EH (cell line): ENCODE results near the gene SPRTN.
"Not testable (repeated sequence)": the region's sequence is repeated elsewhere in the genome, so short reads cannot be mapped to it uniquely, and the experiment has no call there.

Experiments
- DNase-seq: peaks from one replicate; pipeline ENCODE4 v3.0.0-alpha.2; 2015; ENCODE audit warnings: low read depth

The SPRTN gene

DNA sequence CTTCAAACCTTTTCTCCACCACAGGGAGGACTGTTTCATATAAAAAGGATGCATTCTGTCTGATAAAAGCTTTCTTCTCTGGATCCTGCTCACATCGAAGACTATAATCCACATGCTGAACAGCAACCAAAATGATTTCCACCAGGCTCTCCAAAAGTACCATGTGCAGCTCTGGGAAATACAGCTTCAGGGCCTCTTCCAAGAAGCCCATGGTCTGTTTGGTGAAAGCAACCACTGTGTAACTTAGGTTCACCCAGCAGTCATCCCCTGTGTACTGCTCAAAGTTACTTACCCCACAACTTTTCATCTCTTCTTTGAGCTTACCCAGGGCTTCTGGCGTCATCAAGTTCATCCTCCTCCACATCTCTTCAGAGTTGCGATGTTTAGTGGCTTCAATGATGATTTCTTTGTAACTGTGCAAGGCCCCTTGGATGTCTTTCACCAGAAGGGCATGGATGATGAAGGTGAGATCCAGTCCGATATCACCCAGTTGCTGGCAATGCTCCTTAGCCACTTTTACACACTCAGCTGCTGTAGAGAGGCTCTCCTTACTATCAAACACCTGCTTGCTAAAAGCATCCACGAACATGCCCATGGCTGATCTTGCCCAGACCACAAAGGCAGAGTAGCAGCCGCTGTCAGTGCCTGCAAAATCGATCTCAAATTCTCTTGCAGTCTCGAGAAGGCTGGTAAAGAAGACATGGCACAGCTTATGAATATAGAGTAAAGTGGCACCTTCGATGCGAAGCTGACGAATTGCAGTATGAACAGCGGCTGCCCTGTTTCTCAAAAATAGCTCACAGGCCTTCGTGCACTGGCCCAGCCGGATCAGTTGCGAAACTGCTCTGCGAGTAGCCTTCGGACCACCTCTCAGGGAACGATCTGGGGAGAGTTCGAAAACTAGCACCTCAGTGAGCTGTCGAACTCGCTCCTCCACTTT, 2.2 kb upstream of the SPRTN start:
- DNase-seq = no peak

DNA sequence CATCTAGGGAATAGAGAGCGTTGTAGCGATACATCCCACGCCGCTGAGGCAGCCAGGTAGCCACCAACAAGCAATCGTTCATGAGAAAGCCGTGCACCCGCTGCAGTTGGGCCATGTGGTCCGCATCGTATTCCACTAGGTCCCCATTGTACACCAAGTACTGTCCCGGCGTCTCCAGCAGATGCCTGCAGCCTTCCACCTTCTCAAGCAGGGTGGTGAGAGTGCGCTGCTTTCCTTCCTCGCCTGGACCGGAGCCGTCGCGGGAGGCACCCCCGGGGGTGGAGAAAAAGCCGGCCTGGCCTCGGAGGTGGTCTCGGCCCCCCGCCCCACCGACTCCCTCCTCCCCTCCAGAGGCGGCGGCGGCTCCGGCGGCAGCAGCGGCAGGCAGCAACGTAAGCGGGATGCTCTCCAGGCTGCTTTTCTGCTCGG, 1.0 kb upstream of the SPRTN start:
- DNase-seq = no peak

DNA sequence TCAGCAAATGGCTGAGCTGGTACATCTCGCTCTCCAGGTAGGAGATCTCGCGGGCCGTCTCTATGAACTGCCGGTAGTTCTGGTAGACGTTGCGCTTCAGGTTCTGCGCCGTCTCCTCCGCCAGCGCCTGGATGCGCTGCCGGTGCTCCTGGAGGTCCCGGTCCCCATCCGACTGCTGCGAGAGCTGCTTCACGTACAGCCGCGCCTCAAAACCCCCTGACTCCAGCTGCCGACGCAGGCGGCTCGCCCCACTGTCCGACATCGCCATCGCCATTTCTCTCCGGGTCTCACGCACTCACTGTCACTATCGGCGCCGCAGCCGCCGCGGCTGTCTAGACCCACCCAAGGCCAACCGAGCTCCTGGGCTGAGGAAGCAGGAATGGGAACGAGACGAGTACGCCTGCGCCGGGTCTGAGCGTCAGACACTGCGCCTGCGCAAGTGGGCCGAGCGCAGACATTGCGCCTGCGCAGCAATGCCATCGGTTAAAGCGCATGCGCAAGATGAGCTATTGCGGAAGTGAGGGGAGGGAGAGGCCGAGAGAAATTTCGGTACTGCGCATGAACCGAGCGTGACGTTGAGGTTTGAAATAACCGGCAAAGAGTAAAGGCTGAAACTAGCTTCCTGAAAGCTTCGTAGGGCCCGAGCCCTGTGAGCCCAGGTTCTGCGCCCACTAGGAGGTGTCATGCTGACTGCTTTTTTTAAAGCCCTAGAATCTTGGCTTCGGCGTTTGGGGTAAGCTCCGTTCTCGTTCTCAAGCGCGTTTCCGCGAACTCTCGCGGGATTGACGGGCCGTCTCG, 422 bp upstream of the SPRTN start, which contains the start of gene EXOC8:
TSS of gene EXOC8 (minus strand) at position 381 of the 798 bp plus-strand sequence. CDS start at position 274, 107 bp downstream.
- peak; percentile 97 for DNase-seq

DNA sequence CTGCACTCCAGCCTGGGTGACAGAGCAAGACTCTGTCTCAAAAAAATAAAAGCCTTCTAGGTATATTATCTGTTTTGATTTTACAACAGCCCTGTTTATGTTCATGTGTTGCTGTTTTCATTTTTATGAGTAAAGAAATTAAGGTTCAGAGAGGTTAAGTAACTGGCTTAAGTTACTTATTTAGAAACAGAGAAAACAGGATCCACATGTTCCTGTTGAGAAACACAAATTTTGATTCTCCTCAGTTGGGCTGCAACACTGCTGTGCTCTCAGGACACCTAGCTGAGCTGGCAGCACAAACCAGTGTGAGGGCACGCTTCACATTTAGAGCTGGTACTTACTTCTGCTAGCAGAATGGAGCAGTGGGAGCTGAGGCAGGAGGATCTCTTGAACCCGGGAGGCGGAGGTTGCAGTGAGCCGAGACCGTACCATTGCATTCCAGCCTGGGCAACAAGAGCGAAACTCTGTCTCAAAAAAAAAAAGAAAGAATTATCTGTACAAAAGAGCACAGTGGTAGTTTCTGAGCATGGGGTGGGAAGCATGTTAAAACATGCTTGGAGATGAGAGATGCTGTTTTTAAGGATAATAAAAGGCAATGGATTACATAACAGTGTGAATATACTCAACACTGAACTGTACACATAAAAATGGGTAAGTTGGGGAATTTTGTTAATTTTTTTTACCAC, 2.4 kb downstream of the SPRTN start:
- no peak for DNase-seq

DNA sequence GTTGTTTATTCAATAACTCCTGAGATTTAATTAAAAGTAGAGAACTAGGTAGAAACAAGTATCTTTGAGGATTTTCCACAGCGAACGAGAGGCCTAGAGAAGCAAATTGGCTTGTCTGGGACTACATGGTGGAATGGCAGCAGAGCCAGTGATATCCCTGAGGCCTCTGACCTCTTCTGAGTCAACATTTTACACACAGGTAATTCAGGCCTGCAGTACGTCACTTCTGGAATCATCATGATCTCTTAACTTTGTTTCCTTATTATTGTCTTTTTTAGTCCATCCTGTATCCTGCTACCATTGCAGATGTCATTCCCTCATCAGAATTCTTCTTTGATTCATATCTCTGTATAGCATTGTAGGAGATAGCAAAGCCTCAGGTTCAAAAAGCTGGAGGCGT, 9.9 kb downstream of the SPRTN start:
- DNase-seq = no peak

DNA sequence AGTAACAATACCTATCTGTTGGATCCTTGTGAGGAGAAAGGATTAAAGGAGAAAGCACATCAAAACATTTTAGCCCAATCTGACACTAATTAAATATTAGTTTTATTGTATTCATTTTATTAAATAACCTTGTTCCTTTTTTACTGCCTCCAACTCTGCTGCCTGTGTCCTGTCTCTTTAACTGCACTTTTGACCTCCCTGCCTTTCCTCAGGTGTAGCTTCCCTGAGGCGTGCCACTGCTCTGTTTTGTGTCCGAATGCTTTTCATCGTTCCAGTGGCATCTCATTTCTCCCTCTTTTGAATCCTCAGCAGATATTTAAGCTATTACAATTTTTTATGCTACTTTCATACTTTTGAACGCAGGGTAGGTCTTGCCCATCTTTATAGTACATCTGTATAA, 10.3 kb downstream of the SPRTN start:
- no peak for DNase-seq

DNA sequence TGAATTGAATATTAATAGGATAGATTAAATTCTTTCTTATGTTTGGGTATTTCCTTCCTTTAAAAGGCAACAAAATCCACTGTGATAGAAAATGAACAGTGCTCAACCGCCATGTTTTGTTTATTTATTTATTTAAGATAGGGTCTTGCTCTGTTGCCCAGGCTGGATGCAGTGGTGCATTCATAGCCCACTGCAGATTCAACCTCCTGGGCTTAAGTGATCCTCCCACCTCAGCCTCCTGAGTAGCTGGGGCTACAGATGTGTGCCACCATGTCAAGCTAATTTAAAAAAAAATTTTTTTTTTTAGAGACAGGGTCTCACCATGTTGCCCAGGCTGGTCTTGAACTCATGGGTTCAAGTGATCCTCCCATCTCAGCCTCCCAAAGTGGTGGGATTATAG, 10.8 kb downstream of the SPRTN start:
- not testable (repeated sequence) for DNase-seq

DNA sequence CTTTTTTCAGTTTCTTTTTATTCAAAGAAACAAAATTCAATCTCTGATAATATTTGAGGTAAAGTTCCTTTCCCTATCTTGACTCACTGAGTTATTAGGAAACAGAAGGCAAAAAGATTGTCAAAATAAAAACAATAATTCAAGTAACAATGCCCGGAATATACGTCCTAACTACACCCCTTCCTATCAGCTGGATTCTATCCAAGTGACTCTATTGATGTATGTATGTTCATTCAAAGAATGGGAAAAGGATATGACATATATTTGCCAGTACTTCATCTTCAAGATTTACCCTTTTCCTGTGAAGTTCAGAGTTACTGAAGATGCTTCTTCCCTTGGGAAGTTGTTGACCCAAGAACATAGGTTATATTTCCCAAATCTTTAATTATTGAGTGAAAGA, 13.7 kb downstream of the SPRTN start:
- no peak for DNase-seq

DNA sequence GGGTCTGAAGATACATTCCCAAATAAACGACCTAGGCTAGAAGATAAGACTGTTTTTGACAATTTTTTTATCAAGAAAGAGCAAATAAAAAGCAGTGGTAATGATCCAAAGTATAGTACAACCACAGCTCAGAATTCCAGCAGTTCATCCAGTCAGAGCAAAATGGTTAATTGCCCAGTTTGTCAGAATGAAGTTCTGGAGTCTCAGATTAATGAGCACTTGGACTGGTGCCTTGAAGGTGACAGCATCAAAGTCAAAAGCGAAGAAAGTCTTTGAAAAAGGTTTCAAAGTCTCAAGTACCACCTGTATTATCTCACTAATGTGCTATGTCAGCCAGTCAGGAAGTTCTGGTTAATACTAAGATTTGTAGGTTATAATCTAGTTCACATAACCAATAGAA, 15.0 kb downstream of the SPRTN start:
- no peak for DNase-seq

DNA sequence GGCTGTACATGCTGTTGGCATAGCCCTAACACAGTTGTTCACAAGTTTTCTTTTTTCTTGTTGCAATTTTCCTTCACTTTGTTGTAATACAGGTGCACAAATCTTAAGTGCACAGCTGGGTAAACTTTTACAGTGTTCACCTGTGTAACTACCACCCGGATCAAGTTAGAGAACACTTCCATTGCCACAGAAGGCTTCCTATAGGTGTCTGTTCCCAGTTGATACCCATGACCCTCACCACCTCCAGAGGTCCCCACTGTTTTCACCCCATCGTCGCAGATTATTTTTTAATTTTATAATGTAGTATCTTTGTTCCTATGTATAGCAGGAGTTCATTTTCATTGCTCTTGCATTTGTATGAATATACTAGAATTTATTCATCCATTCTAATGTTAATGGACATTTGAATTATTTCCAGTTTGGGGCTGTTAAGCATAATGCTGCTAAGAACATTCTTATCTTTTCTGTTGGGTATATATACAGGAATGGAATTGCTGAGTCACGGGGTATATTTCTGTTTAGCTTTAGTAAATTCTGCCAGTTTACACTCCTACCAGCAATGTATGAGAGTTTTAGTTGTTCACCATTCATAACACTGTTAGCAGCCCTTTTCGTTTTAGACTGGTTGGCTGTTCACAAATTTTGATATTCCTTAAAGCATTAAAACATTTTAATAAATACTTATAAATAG, 16.4 kb downstream of the SPRTN start:
- DNase-seq = no peak

DNA sequence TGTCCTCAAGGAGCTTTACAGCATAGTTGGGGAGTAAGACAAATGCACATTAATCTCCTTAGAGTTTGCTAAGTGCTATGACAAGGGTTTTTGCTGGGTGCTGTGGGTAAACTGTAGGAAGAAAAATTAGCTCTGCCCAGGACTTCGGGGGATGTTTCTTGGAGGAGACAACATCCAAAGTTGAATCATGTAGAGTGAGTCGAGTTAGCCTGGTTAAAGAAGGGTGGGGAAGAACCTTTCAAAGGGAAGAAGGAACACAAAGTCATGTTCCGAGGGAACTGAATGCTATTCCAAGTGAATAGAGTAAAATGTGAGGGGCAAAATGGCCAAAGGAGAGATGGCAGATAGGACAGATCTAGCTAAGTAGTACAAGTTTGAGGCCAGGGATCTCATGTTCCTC, 17.1 kb downstream of the SPRTN start:
- DNase-seq = no peak

DNA sequence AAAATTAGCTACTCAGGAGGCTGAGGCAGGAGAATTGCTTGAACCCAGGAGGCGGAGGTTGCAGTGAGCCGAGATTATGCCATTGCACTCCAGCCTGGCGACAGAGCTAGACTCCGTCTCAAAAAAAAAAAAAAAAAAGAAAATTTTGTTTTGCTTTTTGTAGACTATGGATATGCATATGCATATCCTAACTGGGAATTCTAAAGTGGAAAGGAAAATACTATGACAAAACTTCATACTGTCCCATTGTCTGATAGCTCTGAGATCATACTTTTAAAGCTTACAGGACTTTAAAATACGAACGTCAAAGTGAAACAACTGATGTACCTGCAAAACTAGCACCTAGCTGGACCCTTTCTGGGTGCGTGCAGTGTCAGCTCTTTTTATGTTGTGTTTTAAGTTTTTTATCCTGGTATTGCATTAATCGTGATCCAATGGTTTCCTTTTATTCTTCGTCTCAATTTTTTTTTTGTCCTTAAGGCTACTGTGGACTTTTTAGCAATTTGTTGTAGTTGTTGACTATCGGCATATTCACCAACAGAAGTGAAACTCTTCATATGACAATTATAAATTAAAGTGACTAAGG, 19.2 kb downstream of the SPRTN start:
- DNase-seq = no peak

DNA sequence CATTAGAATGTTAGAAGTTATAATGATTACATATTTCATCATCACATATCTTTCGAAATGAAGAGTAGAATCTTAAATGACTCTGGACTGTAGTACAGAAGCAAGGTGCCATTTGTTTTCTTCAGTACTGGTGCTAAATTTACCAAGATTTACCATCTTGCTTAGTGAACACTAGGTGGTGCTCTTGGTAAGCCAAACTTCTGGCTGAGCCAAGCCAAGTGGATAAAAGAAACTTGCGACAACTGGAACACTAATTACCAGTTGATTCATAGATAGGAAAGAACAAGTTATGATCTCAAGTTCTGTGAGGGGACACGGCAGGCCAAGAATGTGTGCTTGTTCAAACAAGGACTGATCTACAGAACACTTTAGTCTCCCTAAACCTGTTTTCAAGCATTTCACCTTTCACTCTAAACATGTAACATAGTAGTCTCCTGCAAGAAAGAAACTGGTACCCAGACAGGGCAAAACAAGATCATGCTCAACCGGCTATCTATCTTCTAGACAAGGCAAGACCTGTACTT, 19.8 kb downstream of the SPRTN start:
- peak; percentile 77 for DNase-seq

DNA sequence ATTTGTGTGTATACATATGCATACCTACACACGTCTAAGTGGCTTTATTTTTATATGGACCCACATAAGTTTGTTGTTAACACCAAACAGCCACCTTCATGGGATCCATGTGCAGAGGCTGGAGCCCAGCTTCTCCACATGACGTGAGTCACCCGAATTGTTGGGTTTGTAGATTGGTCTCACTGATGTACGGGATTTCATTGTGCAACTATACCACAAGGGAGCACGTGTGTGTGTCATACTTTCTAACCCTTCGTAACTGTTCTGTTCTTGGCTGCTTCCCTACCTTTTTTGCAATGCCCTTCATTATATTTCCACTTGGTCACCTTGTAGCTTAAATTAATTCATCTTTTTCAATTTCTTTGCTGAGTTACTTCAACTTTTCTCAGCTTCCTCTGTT, 21.0 kb downstream of the SPRTN start:
- peak; percentile 83 for DNase-seq

DNA sequence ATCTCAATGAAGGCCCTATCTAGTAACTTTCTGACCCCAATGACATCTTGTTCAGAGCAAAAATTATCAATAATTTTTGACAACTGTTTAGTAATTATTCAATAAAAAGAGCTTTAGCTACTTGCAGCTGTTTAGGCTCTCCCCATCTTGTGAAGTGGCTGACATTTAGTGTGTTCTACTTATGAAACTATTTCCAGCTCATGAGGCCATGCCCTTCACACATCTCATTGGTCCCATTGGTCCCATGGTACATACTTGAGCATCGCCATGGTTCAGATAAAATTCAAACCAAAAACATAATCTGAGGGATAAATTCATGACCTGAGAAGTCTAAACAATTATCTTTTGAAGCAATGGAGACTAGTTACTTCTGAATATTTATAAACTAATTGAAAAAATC, 24.2 kb downstream of the SPRTN start:
- no peak for DNase-seq

DNA sequence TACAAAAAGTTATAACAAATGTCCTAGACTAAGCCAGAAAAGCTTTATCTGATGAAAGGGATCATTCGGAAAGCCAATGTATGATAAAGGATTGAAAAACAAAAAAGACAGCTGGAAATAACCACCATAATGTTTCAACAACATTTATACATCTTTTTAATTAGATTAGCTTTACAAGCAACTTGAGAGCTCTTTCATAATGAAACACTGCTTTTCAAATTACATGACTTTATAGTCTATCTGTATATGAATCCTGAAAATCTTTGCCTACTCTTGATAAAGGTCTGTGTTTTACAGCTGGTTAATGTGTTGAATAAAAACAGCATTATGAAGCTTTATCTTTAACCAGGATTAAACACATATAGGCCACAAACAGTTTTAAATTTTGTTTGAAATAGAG, 25.5 kb downstream of the SPRTN start:
- no peak for DNase-seq

DNA sequence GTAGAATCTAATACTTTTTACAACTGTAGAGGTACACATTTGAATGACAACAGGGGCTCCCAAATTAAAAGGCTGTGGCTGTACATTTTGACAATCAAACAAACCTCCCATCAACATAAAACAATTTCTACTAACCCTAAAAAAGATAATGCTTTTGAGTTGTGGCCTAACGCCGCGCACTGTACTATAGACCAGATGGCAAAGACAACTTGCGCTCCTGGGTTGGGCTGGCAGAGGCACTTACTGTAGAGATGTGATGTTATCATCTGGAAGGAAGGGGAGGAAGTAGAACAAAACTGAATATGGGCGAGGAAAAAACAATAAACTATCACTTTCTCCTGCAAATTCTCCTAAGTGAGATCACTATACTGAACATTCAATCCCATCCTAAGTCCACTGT, 26.1 kb downstream of the SPRTN start:
- DNase-seq = no peak

DNA sequence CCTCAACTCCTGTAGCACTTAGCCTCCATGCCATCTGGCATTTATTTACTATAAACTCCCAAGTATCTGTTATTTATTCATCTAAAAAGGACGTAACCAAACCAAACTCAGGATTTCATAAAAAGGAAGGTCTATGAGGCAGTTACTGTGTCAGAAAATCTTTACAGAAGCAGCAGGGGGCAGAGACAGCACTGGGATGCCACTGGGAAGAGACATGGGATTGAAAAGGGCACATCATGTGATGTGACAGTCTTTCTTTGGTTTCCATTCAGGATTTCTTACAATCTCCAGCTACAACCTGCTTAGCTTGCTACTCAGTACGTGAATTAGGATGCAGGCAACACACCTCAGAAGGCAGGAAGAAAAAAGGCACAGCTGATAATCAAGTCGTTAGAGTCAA, 31.2 kb downstream of the SPRTN start:
- peak; percentile 23 for DNase-seq

DNA sequence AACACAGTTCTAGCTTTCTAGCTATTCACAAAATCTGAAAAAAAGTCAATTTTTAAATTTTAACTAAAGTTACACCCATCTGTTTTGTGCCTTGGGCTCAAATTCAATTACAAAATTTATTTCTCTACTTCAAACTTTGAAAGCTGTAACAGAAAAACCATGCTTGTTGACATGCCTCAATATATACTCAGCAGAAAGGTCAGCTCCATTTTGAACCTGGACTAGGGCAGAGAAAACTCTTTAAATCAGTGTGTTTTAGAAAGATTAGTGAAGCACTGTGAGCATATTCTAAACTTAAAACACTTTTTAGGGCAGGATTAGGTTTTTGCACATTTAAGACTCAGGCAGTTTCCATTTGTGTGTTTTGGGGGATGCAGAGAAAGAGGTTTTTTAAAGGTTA, 34.4 kb downstream of the SPRTN start:
- DNase-seq = no peak

DNA sequence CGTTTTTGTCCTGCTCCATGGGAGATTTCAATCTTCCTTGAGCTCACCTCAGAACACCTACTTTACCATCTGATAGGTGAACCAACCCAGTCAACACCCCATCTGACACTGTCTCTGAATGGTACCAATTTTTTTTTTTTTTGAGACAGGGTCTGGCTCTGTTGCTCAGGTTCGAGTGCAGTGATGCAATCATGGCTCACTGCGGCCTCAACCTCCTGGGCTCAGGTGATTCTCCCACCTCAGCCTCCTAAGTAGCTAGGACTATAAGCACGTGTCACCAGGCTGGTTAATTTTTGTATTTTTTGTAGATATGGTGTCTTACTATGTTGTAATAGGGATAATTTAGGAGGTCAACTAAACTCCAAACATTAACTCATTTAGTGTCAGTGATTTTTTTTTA, 36.3 kb downstream of the SPRTN start:
- DNase-seq = no peak

DNA sequence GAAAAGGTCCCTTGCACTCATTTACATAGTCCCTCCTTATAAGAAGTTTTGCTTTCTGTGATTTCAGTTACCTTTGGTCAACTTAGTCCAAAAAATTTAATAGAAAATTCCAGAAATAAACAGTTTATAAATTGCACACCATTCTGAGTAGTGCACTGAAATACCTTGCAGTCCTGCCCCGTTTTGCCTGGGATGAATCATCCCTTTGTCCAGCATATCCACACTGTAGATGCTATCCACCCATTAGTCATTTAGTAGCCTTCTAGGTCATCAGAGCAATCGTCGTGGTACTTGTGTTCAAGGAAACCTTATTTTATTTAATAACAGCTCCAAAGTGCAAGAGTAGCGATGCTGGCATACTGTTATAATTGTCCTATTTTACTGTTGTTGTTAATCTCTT, 38.0 kb downstream of the SPRTN start:
- peak; percentile 62 for DNase-seq
